HepG2 (cell line): Measurements from ENCODE around the gene CTCF.

ENCODE experiments used
- ATF2 ChIP-seq: sonication (generic); formaldehyde crosslinking; IDR thresholded peaks from 2 replicates; pipeline ENCODE4 v1.4.0; 2020; ENCODE audit warnings: missing genetic modification reagents
- BRD4 ChIP-seq: sonication (generic); formaldehyde crosslinking; IDR thresholded peaks from 2 replicates; pipeline ENCODE4 v1.4.0; 2020; ENCODE audit warnings: missing genetic modification reagents
- CTCF ChIP-seq: sonication (generic); formaldehyde crosslinking; IDR thresholded peaks from 2 replicates; pipeline ENCODE4 v1.5.0; 2020; ENCODE audit warnings: mild to moderate bottlenecking, missing genetic modification reagents, moderate library complexity
- PATZ1 ChIP-seq: sonication (generic); formaldehyde crosslinking; IDR thresholded peaks from 2 replicates; pipeline ENCODE4 v1.4.0; 2020; ENCODE audit warnings: missing genetic modification reagents
- RORA ChIP-seq: sonication (generic); formaldehyde crosslinking; IDR thresholded peaks from 2 replicates; pipeline ENCODE4 v1.5.0; 2020; ENCODE audit warnings: mild to moderate bottlenecking, missing genetic modification reagents, moderate library complexity
- TAF1 ChIP-seq: sonication (generic); formaldehyde crosslinking; IDR thresholded peaks from 2 replicates; pipeline ENCODE4 v1.4.0; 2020; ENCODE audit warnings: missing genetic modification reagents
- ZNF687 ChIP-seq: sonication (generic); formaldehyde crosslinking; IDR thresholded peaks from 2 replicates; pipeline ENCODE4 v1.5.1; 2020; ENCODE audit warnings: mild to moderate bottlenecking, missing genetic modification reagents, moderate library complexity

GRCh38 chr16:67533024-67533560 is 29.2 kb upstream of the CTCF start:
- no peak for TF ChIP-seq BRD4 (CRISPR knock-in tag)
- no peak for TF ChIP-seq CTCF (CRISPR knock-in tag)
- TF ChIP-seq ATF2 (CRISPR knock-in tag), result no peak
- no peak for TF ChIP-seq ZNF687 (CRISPR knock-in tag)
- TF ChIP-seq RORA (CRISPR knock-in tag), result no peak
- no peak for TF ChIP-seq TAF1 (CRISPR knock-in tag)
- TF ChIP-seq PATZ1 (CRISPR knock-in tag), result no peak
